Measurements from ENCODE around the gene BTK. TPM values are rescaled to one million over a fixed set of nuclear protein-coding genes. Genes with fewer than 3 reads are reported as not detected.

BTK gene
- total RNA-seq (2021; ENCODE audit: unreplicated experiment), result 0.37 TPM
- polyA plus RNA-seq (2012), result 0.02 and 0.07 TPM in 2 replicates
- Bru-seq, nascent RNA, result percentile 13 among the genes with signal in this experiment
- percentile 13 among the genes with signal in this experiment for BruChase-seq, experiment 1, labeled RNA remaining after a 6-hour chase
- percentile 8 among the genes with signal in this experiment for BruChase-seq, experiment 2, labeled RNA remaining after a 2-hour chase
- long read RNA-seq, result 0 reads

- BruUV-seq (replicated peaks), result no TSS peak
- DNase-seq (ENCODE audit: low read depth, low spot score) (no peak), ATAC-seq (no peak)
- H2AFZ ChIP-seq (ENCODE audit: low read depth, low read length, poor library complexity, severe bottlenecking), result no peak within 1 kb of the TSS
- H3K4me3 ChIP-seq (replicated peaks in 1 of 2; ENCODE audit: low read depth in 1 of 2, low read length in 2 of 2), result no peak within 1 kb of the TSS
- H3K9ac ChIP-seq (ENCODE audit: low read length), result no peak within 1 kb of the TSS
- RAD21 ChIA-PET (ENCODE audit: low non-redundant PET in 1 of 2, low total read pairs in 2 of 2, uncharacterized antibody in 2 of 2, unreplicated experiment in 2 of 2), result no interaction called here
- CTCF ChIA-PET, result no interaction called here
- peaks cover 0 to 5% of the 10 kb centered on the region in 2 experiments; a peak in 1 of 4 replicates for H3K4me1 ChIP-seq (ENCODE audit: control insufficient read depth in 1 of 2, insufficient read depth in 2 of 2, low read length in 2 of 2)
- intact Hi-C loops (cut with micrococcal nuclease), result no loop called here
- no peaks in the 10 kb centered on the region for H3K9me3 ChIP-seq (ENCODE audit: control insufficient read depth in 1 of 2, insufficient read depth in 1 of 2, low read depth in 1 of 2, low read length in 2 of 2)
- no peak for TF ChIP-seq SIN3A (IDR thresholded peaks at IDR 0.05; ENCODE audit: low read depth)
- TF ChIP-seq SRF (IDR thresholded peaks at IDR 0.05; ENCODE audit: low read depth), result no peak
- no peak for TF ChIP-seq EZH2 (IDR thresholded peaks at IDR 0.05)
- no peak for TF ChIP-seq CBX3 (IDR thresholded peaks at IDR 0.05; ENCODE audit: low read depth)
- TF ChIP-seq ATF3 (IDR thresholded peaks at IDR 0.05), result no peak
- no peak for TF ChIP-seq MAX (IDR thresholded peaks at IDR 0.05)
- TF ChIP-seq ZFX (IDR thresholded peaks at IDR 0.05), result no peak
- no peak for TF ChIP-seq RAD21 (IDR thresholded peaks at IDR 0.05; ENCODE audit: low read depth)
- no peak for TF ChIP-seq FOSL1 (IDR thresholded peaks at IDR 0.05; ENCODE audit: low read depth)
- TF ChIP-seq ZBTB33 (IDR thresholded peaks at IDR 0.05; ENCODE audit: extremely low read depth, insufficient replicate concordance, low read length), result no peak
- no peak for TF ChIP-seq SP1 (IDR thresholded peaks at IDR 0.05; ENCODE audit: low read depth)
- no peak for TF ChIP-seq YY1 (IDR thresholded peaks at IDR 0.05; ENCODE audit: extremely low read depth, insufficient replicate concordance, low read depth, low read length)
- no peak for TF ChIP-seq REST (IDR thresholded peaks at IDR 0.05; ENCODE audit: low read depth)
- TF ChIP-seq EGR1 (IDR thresholded peaks at IDR 0.05; ENCODE audit: low read depth), result no peak
- no peak for TF ChIP-seq CEBPB (IDR thresholded peaks at IDR 0.05; ENCODE audit: low read depth)
- no peak within 1 kb of the TSS for H3K27ac ChIP-seq (ENCODE audit: low read depth, low read length)
- no peaks in the 10 kb centered on the region for H3K36me3 ChIP-seq (ENCODE audit: control insufficient read depth in 1 of 2, insufficient read depth in 2 of 2, low read length in 2 of 2)
- no peaks in the 10 kb centered on the region for H4K20me1 ChIP-seq (ENCODE audit: insufficient read depth)
- H3K27me3 ChIP-seq (ENCODE audit: insufficient read depth, low read length), result no peaks in the 10 kb centered on the region
- no peak within 1 kb of the TSS for H3K4me2 ChIP-seq (ENCODE audit: low read length)
- peaks cover 2% of the 10 kb centered on the region; the same call in 1 of the 2 replicates for H3K79me2 ChIP-seq (ENCODE audit: insufficient read depth, low read length)
- POLR2A ChIA-PET, result no interaction called here
- H3K9me2 ChIP-seq (ENCODE audit: insufficient read depth), result no peaks in the 10 kb centered on the region
Observed at GRCh38 chrX:101385795-101386541, at the start of gene BTK. Gene BTK, minus strand, starts transcription at chrX:101386191. Its CDS starts 10,907 bp downstream, at chrX:101375284.
